Hematopoietic multipotent progenitor cell treated with erythropoietin and hydrocortisone succinate and interleukin-3 and kit ligand, for 17 days (in vitro differentiated cells): Measurements from ENCODE around the gene IQGAP1.
"Not testable (repeated sequence)": the region's sequence is repeated elsewhere in the genome, so short reads cannot be mapped to it uniquely, and the experiment has no call there.

Source experiments
- DNase-seq: peaks from one replicate; pipeline ENCODE4 v3.0.0-alpha.2; 2015; ENCODE audit warnings: low spot score

IQGAP1 gene

GRCh38 chr15:90483012-90483307 lies 94.9 kb downstream of the IQGAP1 start:
- no peak for DNase-seq

GRCh38 chr15:90483637-90484036 lies 95.6 kb downstream of the IQGAP1 start:
- DNase-seq, result no peak

GRCh38 chr15:90487186-90487585 lies 99.1 kb downstream of the IQGAP1 start:
- no peak for DNase-seq

- no peak for DNase-seq
These were observed 101.5 kb downstream of the IQGAP1 start for GRCh38 chr15:90489514-90489913.

GRCh38 chr15:90489944-90490343 lies 101.9 kb downstream of the IQGAP1 start:
- DNase-seq, result no peak

- DNase-seq, result no peak
These were observed 105.6 kb downstream of the IQGAP1 start for GRCh38 chr15:90493647-90494046.

GRCh38 chr15:90495067-90495466 lies 107.0 kb downstream of the IQGAP1 start:
- DNase-seq, result no peak

GRCh38 chr15:90496791-90497190 lies 108.7 kb downstream of the IQGAP1 start:
- no peak for DNase-seq

GRCh38 chr15:90497376-90497775 lies 109.3 kb downstream of the IQGAP1 start:
- DNase-seq, result no peak

- DNase-seq, result no peak
These were observed 109.9 kb downstream of the IQGAP1 start for GRCh38 chr15:90497912-90498311.

- DNase-seq, result no peak
These were observed 112.1 kb downstream of the IQGAP1 start for GRCh38 chr15:90500171-90500570.

GRCh38 chr15:90501898-90502297 lies 113.9 kb downstream of the IQGAP1 start:
- no peak for DNase-seq

- not testable (repeated sequence) for DNase-seq
These were observed 122.7 kb downstream of the IQGAP1 start for GRCh38 chr15:90510781-90511180.

GRCh38 chr15:90511211-90511618 lies 123.2 kb downstream of the IQGAP1 start:
- not testable (repeated sequence) for DNase-seq

- DNase-seq, result no peak
These were observed 124.2 kb downstream of the IQGAP1 start for GRCh38 chr15:90512276-90512675.

- no peak for DNase-seq
These were observed 124.9 kb downstream of the IQGAP1 start for GRCh38 chr15:90512981-90513380.

GRCh38 chr15:90513448-90513847 lies 125.4 kb downstream of the IQGAP1 start:
- DNase-seq, result no peak

GRCh38 chr15:90513893-90514292 lies 125.9 kb downstream of the IQGAP1 start:
- DNase-seq, result not testable (repeated sequence)

GRCh38 chr15:90519688-90520087 lies 131.6 kb downstream of the IQGAP1 start:
- no peak for DNase-seq

- no peak for DNase-seq
These were observed 132.3 kb downstream of the IQGAP1 start for GRCh38 chr15:90520365-90520764.

- DNase-seq, result no peak
These were observed 135.3 kb downstream of the IQGAP1 start for GRCh38 chr15:90523373-90523772.

- DNase-seq, result not testable (repeated sequence)
These were observed 136.2 kb downstream of the IQGAP1 start for GRCh38 chr15:90524018-90524803.

- no peak for DNase-seq
These were observed 140.9 kb downstream of the IQGAP1 start for GRCh38 chr15:90529011-90529370.
